Measurements from ENCODE around the gene ZNF831.

ZNF831 gene

DNA sequence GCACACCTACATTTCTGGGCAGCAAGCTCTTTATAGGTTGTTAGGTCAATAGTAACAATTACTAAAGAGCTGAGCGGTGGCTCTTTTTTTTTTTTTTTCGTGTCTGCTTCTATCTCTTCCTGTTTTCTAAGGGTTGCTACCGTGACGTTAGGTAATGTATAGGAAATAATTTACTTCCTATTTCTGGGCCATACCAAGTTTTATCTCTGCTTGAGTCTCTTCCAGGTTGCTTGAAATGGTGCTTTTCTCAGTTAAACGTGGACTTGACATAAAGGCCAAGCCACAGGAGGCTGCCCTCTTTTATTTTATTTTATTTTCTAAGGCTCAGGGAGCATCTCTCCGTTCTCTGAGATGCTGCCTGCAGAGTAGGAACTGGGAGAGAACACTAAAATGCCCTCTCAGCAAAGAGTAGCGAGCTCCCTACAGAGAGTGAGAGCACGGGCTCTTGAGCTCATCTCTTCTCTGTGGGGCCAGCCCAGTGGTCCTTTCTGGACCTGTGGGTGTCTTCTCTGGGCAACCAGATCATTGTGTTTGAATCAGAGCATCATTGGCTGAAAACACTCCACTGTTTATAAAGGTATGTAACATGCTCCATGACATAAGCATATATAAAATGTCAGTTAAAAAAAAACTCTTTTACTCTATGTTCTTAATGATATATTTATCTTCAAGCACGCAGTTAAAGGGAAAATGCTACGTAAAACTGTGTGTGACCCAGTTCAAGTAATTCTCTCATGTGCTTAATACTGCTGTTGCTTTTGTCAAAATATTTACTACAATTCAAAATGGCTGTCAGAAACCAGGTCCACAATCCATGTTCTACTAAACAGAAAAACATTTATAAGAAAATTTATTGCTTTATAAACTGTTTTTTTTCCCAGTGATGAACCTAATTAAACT is at the start of gene ZNF831:
Gene ZNF831, plus strand, starts transcription at position 191 of the 900 bp plus-strand sequence. CDS start 27,199 bp downstream, outside the sequence.
- no peak for DNase-seq (ENCODE audit: low read depth in 2 of 2)

GRCh38 chr20:59117526-59117925 is 46.1 kb upstream of the ZNF831 start:
- no peak for DNase-seq (ENCODE audit: low read depth in 2 of 2)

DNA sequence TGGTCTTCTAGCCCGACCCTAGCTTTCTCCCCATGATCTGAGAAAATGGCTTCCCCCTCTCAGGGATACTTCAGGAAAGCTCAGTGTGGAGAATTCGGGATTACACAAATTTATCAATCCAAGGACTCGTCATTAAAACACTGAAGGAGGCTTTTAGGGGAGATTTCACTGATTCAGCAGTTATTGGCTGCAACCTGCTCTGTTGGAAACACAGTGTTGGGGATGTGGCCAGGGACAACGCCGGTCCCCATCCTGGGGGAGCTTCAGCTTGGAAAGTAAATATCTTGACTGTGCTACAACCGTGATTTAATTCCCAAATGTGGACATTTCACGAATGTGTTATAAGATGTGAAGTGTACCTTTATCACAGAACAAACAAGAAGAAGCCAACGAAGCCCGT is 44.8 kb upstream of the ZNF831 start:
- DNase-seq (ENCODE audit: low read depth in 2 of 2), result no peak

DNA sequence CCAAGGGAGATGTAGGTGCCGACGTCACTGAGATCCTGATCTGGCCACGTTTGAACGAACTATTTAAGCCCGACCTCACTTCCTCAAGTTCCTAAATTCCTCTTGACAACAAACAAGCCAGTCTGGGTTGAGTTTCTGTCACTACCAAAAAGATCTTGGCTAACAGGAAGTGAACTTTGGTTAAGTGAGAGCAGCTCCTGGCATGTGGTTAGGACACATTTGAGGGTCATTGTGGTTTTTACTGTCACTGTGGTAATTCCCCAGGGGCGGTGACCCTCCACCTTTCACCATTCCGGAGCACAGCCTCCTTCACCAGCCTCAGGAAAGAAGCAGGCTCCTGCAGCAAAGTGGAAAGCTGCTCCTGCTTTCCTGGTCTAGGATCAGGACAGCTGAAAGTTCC is 43.1 kb upstream of the ZNF831 start:
- no peak for DNase-seq (ENCODE audit: low read depth in 2 of 2)

DNA sequence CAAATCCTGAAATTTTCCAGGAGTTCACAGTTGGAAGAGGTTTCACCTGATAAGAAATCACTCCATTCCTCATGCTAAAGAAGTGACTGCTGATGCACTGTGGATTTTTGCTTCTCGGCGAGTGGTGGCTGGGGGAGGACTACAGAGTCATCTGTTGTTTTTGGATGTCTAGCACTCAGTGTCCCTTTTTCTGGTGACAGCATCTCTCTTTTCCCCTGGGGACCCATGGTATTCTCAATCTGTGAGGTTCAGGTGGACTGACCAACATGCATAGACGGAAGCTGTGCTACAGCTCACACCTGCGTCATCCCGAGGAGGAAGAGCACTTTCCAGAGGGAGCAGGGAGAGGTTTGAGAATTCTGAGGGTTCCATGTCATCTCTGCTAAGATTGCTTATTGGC is 42.7 kb upstream of the ZNF831 start:
- no peak for DNase-seq (ENCODE audit: low read depth in 2 of 2)

- DNase-seq (ENCODE audit: low read depth in 2 of 2), result no peak
Observed at GRCh38 chr20:59121714-59122565, 41.7 kb upstream of the ZNF831 start.

DNA sequence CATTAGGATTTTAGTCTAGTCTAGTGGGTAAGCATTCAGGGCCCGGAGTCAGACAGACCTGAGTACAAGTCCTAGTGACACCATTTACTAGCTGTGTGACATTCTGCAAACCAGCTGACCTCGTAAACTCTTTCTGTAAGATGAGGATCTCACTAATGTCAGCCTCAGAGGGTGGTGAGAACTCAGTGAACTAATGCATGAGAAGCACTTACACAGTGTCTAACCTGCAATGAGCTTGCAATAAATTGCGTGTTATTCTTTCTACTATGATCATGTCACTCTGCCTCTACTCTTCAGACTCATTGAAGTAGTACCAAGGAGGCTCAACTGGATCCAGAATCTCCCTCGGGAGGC is 41.1 kb upstream of the ZNF831 start:
- no peak for DNase-seq (ENCODE audit: low read depth in 2 of 2)

DNA sequence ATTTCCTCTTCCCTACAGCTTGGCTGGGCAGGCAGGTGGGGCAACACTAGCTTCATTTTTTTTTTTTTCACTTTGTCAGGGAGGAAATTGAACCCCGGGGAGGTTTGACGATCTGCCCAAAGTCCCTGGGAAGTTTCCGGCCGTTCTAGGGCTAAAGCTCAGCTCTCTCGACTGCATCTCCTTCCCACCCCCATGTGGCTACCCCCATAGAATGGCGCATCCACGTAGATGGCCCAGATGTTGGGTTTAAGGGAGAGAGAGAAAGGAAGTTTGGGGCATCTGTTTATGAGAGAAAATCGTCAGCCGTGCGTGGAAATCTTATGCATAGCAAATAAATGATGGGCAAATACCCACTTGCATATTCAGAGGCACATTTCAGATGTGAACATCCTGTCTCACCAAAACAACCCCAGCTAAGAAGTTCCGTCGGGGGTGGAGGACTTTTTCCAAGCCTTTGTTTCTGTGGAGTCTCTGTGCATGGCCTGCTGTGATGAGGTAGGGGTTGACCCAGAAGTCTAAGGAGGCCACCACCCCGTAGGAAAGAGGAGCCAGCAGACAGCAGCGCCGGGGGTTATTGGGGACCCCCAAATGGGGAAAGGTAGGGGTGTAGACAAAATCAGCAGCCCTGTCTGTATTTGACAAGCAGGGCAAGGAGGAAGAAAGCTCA is 40.5 kb upstream of the ZNF831 start:
- DNase-seq (ENCODE audit: low read depth in 2 of 2), result no peak

- DNase-seq (ENCODE audit: low read depth in 2 of 2), result no peak
Observed at GRCh38 chr20:59123678-59124255, 39.9 kb upstream of the ZNF831 start.

- no peak for DNase-seq (ENCODE audit: low read depth in 2 of 2)
Observed at GRCh38 chr20:59124296-59125029, 39.2 kb upstream of the ZNF831 start.

- DNase-seq (ENCODE audit: low read depth in 2 of 2), result no peak
Observed at GRCh38 chr20:59125332-59125731, 38.3 kb upstream of the ZNF831 start.

DNA sequence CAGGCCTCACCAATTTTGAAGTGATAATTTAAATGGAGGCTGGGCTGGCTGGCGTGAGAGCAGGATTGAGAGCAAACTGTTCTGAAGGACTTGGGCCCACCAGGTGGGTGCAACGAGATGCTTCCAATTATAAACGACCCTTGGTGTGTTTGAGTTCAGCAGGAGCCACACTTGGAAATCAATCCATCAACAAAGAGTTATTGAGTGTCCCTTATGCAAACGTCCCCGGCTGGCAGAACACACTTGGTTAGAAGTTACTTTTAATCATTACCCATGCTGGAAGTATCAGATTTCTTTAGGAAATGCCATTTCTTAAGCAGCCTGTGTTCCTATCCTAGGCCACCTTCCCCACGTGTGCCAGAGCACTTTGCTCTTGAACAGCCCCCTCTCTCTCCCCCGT is 37.8 kb upstream of the ZNF831 start:
- DNase-seq (ENCODE audit: low read depth in 2 of 2), result no peak

DNA sequence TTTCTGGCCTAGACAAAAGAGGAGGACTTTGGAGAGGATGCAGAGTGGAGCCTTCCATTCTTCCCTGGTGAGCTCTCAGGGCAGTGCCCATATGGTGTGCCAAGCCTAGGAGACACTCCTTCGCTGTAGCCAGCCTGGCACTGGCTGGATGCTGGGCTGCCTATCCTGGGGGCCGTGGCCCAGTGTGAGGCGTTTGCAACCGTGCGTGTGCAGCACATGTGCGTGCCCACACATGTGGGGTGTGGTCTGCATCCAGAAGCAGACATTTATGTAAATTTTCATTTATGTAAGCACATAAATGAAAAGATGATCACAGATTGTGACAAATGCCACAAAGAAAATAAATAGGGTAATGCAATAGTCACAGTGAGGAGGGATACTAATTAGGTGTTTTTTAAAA is 35.8 kb upstream of the ZNF831 start:
- no peak for DNase-seq (ENCODE audit: low read depth in 2 of 2)

DNA sequence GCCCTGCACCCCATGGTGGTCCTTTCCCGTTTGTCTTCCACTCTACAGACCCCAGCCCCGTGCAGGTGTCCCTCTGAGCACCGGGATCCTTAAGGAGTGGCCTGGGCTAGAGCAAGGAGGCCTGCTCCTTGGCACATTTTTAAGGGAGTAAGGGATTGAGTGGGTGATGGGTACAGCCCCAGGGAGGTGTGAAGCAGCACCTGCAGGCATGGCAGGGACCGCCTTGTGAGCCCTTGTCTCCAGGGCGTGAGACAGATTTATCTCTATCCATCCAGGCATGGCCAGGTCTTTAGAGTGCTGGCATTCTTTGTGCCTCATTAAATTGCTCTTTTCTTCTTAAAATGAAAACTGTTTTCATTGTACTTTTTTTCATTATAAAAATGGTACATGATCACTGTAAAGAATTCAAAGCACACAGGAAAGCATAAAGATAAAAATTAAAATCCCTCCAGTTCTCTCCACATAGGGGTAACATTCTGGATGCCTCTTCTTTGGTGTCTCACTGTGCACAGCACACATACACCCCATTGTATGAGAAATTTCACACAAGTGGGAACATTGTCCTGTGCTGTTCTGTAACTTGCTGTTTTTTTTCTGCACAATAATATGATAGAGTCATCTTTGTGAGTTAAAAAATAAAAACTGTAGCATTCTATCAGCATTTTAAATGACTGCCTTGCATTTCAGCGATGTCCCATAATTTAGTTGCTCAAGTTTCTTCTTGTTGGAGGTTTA is 31.9 kb upstream of the ZNF831 start:
- DNase-seq (ENCODE audit: low read depth in 2 of 2), result no peak

GRCh38 chr20:59134182-59134581 is 29.4 kb upstream of the ZNF831 start:
- DNase-seq (ENCODE audit: low read depth in 2 of 2), result no peak

- no peak for DNase-seq (ENCODE audit: low read depth in 2 of 2)
Observed at GRCh38 chr20:59135093-59135492, 28.5 kb upstream of the ZNF831 start.

GRCh38 chr20:59136027-59136426 is 27.6 kb upstream of the ZNF831 start:
- DNase-seq (ENCODE audit: low read depth in 2 of 2), result no peak

GRCh38 chr20:59137532-59137931 is 26.1 kb upstream of the ZNF831 start:
- DNase-seq (ENCODE audit: low read depth in 2 of 2), result no peak

DNA sequence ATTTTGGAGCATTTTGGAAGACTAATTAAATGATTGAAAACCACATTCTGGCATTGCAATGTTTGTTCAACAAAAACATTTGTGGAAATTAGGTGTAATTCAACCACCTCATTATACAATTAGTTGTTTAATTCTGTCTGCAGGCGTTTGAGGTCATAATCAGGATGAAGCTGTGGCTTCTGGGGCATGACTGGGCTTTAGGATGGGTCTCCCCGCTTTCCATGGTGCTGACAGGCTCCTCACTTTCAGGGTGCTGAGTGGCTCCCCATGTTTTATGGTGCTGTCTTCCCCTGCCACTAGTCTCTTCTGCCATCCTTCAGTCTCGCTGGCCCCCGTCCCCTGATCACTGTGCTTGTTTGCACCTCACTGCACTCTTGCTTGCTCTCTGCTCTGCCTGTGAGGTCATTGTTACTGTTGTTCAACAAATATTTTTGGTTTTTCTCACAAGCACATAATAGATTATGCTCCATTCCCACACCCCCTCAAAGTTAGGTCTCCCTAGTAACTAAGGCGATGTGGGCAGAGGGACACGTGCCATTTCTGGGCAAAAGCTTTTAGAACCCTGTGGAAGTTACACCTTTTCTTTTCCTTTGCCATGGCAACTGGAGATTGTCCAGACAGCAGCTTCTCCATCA is 25.4 kb upstream of the ZNF831 start:
- no peak for DNase-seq (ENCODE audit: low read depth in 2 of 2)

DNA sequence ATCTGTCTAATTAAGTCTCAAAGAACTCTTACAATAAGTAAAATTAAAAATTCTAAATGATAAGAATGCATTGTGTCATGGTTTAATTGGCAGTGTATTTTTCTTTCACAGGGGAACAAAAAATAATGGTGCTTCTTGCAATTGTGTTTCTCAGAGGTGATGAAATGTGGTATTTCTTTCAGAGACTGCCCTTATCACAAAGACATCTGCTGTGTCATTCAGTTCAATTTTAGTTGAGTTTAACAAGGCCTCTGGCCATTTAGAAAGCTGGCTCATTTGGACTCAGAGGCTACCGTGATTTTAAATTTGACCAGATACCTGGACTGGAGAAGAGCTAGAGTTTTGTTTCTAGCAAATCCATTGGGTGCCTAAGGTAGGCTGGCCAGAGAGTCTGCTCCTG is 23.6 kb upstream of the ZNF831 start:
- DNase-seq (ENCODE audit: low read depth in 2 of 2), result no peak
